ENCODE data around the gene OASL.
"Not testable (repeated sequence)": the region's sequence is repeated elsewhere in the genome, so short reads cannot be mapped to it uniquely, and the experiment has no call there.

Gene OASL

GRCh38 chr12:121057794-121058193 lies 18.7 kb upstream of the OASL start:
- no peak for DNase-seq

DNA sequence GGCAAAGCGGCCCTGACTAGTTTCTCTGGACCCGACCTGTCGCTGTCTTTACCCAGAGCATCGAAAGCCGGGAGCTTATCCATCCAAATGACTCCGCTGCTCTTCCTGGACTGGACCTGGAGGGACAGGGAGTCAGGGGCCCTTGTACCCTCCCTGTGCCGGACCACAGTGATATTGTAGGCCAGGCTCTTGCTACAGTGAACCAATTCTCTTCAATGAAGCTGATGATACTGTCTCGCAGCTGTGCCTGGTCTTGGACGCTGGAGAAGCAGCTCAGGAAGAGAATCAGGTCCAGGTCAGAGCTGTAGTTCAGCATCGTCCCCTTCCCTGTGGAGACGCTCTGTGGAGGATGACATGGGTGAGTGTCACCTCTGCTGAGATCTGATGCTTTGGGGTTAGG lies 14.7 kb upstream of the OASL start:
- DNase-seq: no peak

DNA sequence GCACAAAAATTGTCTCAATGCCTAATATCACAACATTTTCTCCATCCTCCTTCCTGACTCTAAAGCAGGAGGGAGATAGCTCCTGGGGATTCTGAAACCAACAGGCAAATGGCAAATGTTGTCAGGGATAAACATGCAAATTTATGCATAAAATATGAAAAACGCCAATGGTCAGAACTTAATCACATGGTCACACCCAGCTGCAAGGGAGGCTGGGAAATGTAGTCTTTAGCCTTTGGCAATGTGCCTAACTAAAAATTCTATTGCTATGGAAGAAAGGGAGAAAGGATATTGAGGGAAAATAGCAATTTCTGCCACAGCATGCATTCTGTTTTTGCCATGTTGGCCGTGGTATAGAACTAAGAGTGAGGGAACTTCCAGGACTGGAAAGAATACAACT lies 11.7 kb upstream of the OASL start:
- DNase-seq: no peak

- DNase-seq: no peak
Measured at GRCh38 chr12:121048442-121048841, 9.4 kb upstream of the OASL start.

DNA sequence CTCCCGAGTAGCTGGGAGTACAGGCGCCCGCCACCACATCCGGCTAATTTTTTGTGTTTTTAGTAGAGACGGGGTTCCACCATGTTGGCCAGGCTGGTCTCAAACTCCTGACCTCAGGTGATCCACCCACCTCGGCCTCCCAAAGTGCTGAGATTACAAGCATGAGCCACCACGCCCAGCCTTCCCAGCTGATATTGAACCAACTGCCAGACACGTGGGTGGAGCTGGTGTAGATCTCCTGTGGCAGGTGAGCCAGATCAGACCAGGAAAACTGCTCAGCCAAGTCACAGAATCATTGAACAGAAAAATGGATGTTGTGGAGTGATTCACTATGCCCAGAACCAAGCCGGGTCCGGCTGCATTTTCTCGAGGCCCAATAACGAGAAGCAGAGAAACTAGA lies 8.4 kb upstream of the OASL start:
- not testable (repeated sequence) for DNase-seq

GRCh38 chr12:121043067-121043466 lies 4.0 kb upstream of the OASL start:
- no peak for DNase-seq

GRCh38 chr12:121036810-121037326 lies 2.2 kb downstream of the OASL start:
- DNase-seq: no peak

- no peak for DNase-seq
Measured at GRCh38 chr12:121034616-121035305, 4.3 kb downstream of the OASL start.

- DNase-seq: no peak
Measured at GRCh38 chr12:121033625-121034349, 5.3 kb downstream of the OASL start.

DNA sequence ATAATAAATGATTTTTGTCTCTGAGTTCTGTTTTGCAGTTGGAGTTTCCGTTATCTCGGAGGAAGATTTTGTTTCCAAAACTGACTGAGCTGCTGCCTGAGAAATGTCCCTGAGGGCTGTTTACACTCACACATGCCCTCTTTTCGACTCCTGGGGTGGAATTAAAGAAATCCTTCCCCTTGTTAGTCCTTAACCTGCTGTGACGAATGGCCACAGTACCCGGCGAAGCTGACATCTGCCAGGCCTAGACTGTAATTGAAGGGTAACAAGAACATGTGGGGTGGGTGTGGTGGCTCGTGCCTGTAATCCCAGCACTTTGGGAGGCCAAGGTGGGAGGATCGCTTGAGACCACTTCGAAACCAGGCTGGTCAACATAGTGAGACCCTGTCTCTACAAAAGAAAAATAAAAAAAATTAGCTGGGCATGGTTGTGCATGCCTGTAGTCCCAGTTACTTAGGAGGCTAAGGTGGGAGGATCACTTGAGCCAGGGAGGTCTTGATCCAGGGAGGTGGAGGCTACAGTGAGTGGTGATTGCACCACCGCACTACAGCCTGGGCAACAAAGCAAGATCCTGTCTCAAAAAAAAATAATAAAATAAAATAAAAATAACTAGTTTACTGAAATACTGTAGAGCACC lies 8.4 kb downstream of the OASL start:
- DNase-seq: no peak

- DNase-seq: no peak
Measured at GRCh38 chr12:121026274-121027045, 12.6 kb downstream of the OASL start.

- no peak for DNase-seq
Measured at GRCh38 chr12:121025442-121026226, 13.4 kb downstream of the OASL start.

GRCh38 chr12:121023799-121024198 lies 15.2 kb downstream of the OASL start:
- no peak for DNase-seq

- DNase-seq: no peak
Measured at GRCh38 chr12:121022713-121023112, 16.3 kb downstream of the OASL start.

- DNase-seq: no peak
Measured at GRCh38 chr12:121021754-121022153, 17.3 kb downstream of the OASL start.

DNA sequence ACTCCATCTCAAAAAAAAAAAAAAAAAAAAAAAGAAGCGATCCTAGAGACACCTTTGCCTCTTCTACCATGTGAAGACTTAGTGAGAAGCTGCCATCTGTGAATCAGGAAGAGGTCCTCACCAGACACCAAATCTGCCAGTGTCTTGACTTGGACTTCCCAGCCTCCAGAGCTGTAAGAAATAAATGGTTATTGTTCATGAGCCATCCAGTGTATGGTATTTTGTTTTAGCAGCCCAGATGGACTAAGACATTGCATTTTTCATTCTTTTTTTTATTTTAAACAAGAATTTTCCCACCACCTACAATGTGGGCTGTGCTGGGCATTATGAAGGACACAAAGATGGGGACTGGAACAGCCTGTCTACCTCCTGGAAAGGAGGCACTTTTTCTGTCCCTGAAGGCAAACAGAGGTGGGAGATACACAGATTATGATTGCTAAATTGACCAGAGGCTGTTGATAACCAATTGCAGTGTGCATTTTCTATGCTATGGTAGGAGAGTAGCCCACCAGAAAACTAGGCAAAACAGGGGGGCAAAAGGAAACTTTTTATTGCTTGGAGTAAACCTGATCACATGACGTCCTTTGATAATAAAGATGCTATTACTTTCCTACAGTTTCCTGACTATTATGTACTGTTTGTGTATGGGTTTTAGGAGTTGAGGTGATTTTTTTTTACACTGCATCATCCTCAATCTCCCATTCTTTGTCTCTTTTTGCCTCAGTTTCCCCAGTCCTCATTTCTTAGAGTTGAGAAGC lies 20.0 kb downstream of the OASL start:
- DNase-seq: no peak

DNA sequence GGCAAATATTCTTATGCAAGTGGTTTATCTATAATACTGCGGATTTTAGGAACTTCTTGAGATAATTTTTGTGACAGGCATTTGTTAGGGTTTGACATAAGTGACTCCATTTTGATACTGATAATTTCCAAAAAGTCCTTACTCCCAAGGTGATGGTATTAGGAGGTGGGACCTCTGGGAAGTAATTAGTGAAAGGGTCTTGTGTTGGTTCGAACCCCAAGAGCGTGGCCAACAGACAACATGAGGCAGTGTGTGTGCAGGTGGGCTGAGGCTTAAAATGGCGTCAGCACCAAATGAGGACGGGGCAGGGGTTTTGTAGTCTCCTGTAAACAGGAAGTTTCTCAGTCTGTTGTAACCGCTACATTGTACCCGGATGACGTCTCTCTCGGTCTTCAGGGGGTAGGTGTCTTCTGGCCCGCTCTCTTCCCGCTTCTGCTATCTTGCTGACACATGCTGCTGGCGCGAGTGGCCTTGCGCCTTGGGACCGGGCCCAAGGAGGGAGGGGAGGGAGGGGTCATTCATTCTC lies 21.0 kb downstream of the OASL start:
- DNase-seq: no peak

- peak; percentile 86 for DNase-seq
Measured at GRCh38 chr12:121015825-121016766, 22.9 kb downstream of the OASL start, which contains the start of gene C12orf43. Gene C12orf43 (minus strand): TSS chr12:121016487. CDS start chr12:121016474, 13 bp downstream.

- no peak for DNase-seq
Measured at GRCh38 chr12:121013715-121014114, 25.3 kb downstream of the OASL start.

DNA sequence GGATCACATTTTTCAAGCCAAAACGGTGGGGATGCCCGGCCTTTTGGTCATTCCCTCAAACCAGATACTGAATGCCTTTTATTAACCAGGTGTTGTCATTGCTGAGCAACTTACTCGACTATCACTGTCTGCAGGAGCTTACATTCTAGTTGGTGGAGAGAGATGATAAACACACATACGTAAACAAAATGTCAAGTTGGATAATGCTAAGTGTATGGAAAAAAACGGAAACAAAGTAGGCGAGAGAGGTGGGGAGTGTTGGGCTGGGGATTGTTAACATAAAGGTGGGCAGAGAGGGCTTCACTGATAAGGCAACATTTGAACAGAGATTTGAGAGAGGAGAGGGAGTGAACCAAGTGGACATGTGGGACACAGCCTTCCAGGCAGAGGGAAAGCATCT lies 27.2 kb downstream of the OASL start:
- DNase-seq: no peak

All from COR-L47 (cell line).